GM18502 (cell line): ENCODE data around the gene NET1.

Experiments
- ATAC-seq: cut with Tn5 transposase; IDR thresholded peaks from one replicate; pipeline ENCODE4 v1.9.1; 2021; ENCODE audit warnings: mild to moderate bottlenecking; ENCODE audit not compliant: unreplicated experiment, poor library complexity

Gene NET1

GRCh38 chr10:5479481-5480161 is 67.3 kb downstream of the NET1 start:
- no peak for ATAC-seq

- no peak for ATAC-seq
These were observed 68.0 kb downstream of the NET1 start for GRCh38 chr10:5480162-5480941.

GRCh38 chr10:5481121-5481520 is 68.8 kb downstream of the NET1 start:
- no peak for ATAC-seq

GRCh38 chr10:5482016-5482415 is 69.7 kb downstream of the NET1 start:
- no peak for ATAC-seq

- no peak for ATAC-seq
These were observed 71.8 kb downstream of the NET1 start for GRCh38 chr10:5484205-5484604.

- no peak for ATAC-seq
These were observed 72.9 kb downstream of the NET1 start for GRCh38 chr10:5485290-5485689.

GRCh38 chr10:5485948-5486852 is 73.8 kb downstream of the NET1 start:
- ATAC-seq = no peak

- no peak for ATAC-seq
These were observed 74.5 kb downstream of the NET1 start for GRCh38 chr10:5486853-5487235.

GRCh38 chr10:5488272-5489161 is 76.2 kb downstream of the NET1 start:
- ATAC-seq = no peak

GRCh38 chr10:5490032-5490431 is 77.7 kb downstream of the NET1 start:
- no peak for ATAC-seq

GRCh38 chr10:5490698-5491464 is 78.5 kb downstream of the NET1 start:
- no peak for ATAC-seq

DNA sequence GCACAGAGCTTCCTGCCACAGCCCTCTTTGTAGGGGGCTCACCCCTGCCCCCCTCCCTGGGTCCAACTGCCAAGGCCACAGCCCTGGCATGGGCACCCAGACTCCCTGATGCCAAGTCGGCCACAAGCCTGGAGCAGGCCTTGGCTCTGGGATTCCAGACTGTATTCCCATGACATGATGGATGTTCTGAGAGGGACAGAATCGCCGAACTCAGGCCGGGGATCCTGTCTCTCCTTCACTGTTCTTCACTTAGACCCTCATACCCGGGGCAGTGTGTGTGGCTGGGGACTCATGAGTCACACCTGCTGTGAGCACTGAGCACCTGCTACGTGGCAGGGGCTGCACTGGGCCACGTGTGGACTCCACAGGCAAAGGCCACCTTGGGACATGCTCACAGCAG is 79.1 kb downstream of the NET1 start:
- no peak for ATAC-seq

DNA sequence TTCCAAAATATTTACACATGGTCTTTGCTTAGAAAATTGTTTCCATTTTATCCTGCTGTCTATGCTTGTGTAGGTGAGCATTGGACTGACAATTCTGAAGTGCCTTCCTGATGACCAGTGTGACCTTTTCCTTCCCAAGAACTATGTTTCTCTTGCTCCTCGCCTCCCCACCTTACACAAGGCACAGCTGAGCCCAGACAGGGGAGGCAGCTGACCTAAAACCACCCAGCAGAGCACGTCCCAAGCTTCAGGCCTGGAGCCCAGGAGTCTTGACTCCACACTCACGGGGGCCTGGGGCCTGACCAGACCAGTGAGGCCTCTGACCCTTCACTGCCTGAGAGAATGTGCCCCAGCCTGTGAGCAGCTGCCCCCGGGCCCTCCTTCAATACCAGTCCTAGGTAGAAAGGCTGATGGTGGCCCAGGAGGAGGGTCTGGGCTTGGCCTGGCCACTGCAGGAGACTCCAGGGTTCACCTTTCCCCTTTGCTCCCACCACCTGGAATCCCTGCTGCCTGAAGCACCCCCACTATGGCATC is 80.0 kb downstream of the NET1 start:
- ATAC-seq = no peak

GRCh38 chr10:5492929-5493576 is 80.7 kb downstream of the NET1 start:
- ATAC-seq = no peak

GRCh38 chr10:5493691-5494090 is 81.3 kb downstream of the NET1 start:
- no peak for ATAC-seq

- no peak for ATAC-seq
These were observed 82.3 kb downstream of the NET1 start for GRCh38 chr10:5494611-5495010.

DNA sequence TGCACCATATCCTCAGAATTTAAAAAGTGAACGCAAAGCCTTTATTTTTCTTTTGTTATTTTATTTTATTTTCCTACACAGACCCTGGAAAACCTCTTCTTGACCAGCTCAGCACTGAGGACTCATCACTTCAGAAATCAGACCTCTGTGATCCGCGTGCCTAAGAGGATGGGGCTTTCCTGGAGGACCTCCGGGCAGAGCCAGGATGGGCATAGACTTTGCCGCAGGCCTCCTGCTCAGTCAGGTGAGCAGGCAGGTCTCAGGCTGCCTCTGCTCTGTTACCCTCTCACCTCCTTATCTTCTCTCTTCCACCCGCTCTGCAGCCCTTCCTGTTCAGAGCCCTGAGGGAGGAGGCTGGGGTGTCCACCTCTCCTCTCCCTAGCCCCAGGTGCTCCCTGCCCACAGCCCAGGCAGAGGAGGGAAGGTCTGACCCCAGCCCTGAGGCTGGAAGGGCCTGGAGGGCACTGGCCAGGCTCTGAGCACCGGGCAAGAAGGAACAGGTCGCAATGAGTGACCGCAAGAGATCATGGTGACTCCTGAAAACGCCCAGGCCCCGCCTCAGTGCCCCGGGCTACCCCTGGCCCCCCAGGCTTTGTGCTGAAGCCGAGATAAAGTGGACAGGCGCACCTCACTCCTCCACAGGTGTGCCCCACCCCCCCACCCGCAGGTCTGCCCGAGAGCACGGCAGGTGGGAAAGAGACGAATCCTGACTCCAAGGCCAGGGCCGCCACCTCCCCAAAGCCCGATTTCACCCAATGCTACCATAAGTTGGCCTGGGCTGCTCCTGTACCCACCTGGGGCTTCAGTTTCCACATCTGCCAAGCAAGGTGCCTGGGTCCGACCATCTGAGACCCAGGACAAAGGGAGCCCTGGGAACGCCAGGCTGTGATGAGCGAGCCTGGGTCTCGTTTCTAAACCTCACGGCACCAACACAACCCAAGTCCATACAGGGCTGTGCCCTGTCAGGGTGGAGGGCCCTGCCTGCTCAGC is 84.2 kb downstream of the NET1 start:
- no peak for ATAC-seq
